Right ventricle myocardium inferior (tissue), 1 donor: ENCODE measurements around the gene DISC1. TPM values are rescaled to one million over a fixed set of nuclear protein-coding genes. Genes with fewer than 3 reads are reported as not detected.
"Not testable (repeated sequence)": the region's sequence is repeated elsewhere in the genome, so short reads cannot be mapped to it uniquely, and the experiment has no call there.

Experiments used
- ATAC-seq: fragments of 200-7000 bp; cut with Tn5 transposase; one replicate; pipeline ENCODE4 v1.9.1; 2020; ENCODE audit warnings: mild to moderate bottlenecking, moderate library complexity
- DNase-seq: peaks from one replicate; pipeline ENCODE4 v3.0.0; 2021; ENCODE audit errors: missing footprints
- intact Hi-C: fragments of 100-400 bp; cut with DNase I; formaldehyde crosslinking; loops from one replicate; pipeline ENCODE4 v1.11.0; 2022
- total RNA-seq: library from RNA; stranded (reverse); fragmentation: NEBNext Ultra II Directional; extraction: Animal tissue kit (Norgen Biotek cat#: 25700); gene quantifications from one replicate; pipeline ENCODE4 v1.2.1, GENCODE V29; 2021
- donor health status: DM: no; HTN: yes; CAD: no; lungs with severe emphysema.

Gene DISC1
- total RNA-seq, 1 donor from 2014 or later = 3.9 TPM

GRCh38 chr1:231715816-231716722, 89.5 kb downstream of the DISC1 start:
- ATAC-seq = no peak
- no peak for DNase-seq
- intact Hi-C loops = no loop called here

GRCh38 chr1:231716879-231717278, 90.3 kb downstream of the DISC1 start:
- ATAC-seq (no peak), DNase-seq (no peak)
- intact Hi-C loops = no loop called here

GRCh38 chr1:231719485-231720183, 93.0 kb downstream of the DISC1 start:
- intact Hi-C loops = no loop called here
- DNase-seq (no peak), ATAC-seq (peak; percentile 48)

- intact Hi-C loops = no loop called here
- DNase-seq (no peak), ATAC-seq (no peak)
Measured at GRCh38 chr1:231720652-231721325, 94.2 kb downstream of the DISC1 start.

GRCh38 chr1:231721436-231721835, 94.8 kb downstream of the DISC1 start:
- ATAC-seq (no peak), DNase-seq (no peak)
- intact Hi-C loops = no loop called here

GRCh38 chr1:231722356-231722755, 95.8 kb downstream of the DISC1 start:
- no peak for ATAC-seq
- DNase-seq = no peak
- intact Hi-C loops = no loop called here

- ATAC-seq (no peak), DNase-seq (no peak)
- intact Hi-C loops = no loop called here
Measured at GRCh38 chr1:231723146-231723545, 96.6 kb downstream of the DISC1 start.

GRCh38 chr1:231724041-231724440, 97.5 kb downstream of the DISC1 start:
- ATAC-seq (no peak), DNase-seq (no peak)
- intact Hi-C loops = no loop called here

- ATAC-seq (peak; percentile 47), DNase-seq (no peak)
- intact Hi-C loops = no loop called here
Measured at GRCh38 chr1:231724876-231725647, 98.5 kb downstream of the DISC1 start.

GRCh38 chr1:231727171-231727570, 100.6 kb downstream of the DISC1 start:
- DNase-seq (no peak), ATAC-seq (no peak)
- intact Hi-C loops = no loop called here

- ATAC-seq, intact Hi-C loops, DNase-seq: not testable (repeated sequence)
Measured at GRCh38 chr1:231728987-231729386, 102.4 kb downstream of the DISC1 start.

- ATAC-seq (no peak), DNase-seq (no peak)
- intact Hi-C loops = no loop called here
Measured at GRCh38 chr1:231729544-231729943, 103.0 kb downstream of the DISC1 start.

GRCh38 chr1:231731268-231731667, 104.7 kb downstream of the DISC1 start:
- DNase-seq (no peak), ATAC-seq (no peak)
- intact Hi-C loops = no loop called here

- no peak for ATAC-seq
- intact Hi-C loops = no loop called here
- no peak for DNase-seq
Measured at GRCh38 chr1:231733063-231733462, 106.5 kb downstream of the DISC1 start.

GRCh38 chr1:231733672-231734071, 107.1 kb downstream of the DISC1 start:
- intact Hi-C loops = no loop called here
- DNase-seq (no peak), ATAC-seq (no peak)

- intact Hi-C loops = no loop called here
- DNase-seq (no peak), ATAC-seq (no peak)
Measured at GRCh38 chr1:231734417-231734816, 107.8 kb downstream of the DISC1 start.

GRCh38 chr1:231735411-231735810, 108.8 kb downstream of the DISC1 start:
- intact Hi-C loops = no loop called here
- ATAC-seq (no peak), DNase-seq (no peak)

- intact Hi-C loops = no loop called here
- DNase-seq (no peak), ATAC-seq (no peak)
Measured at GRCh38 chr1:231735941-231736340, 109.4 kb downstream of the DISC1 start.

GRCh38 chr1:231736464-231736863, 109.9 kb downstream of the DISC1 start:
- no peak for ATAC-seq
- DNase-seq = no peak
- intact Hi-C loops = no loop called here
